Mucosa of gallbladder (tissue), 1 donor: ENCODE results near the gene NCAPD3. TPM values are rescaled to one million over a fixed set of nuclear protein-coding genes. Genes with fewer than 3 reads are reported as not detected.
"Not testable (repeated sequence)": the region's sequence is repeated elsewhere in the genome, so short reads cannot be mapped to it uniquely, and the experiment has no call there.

Experiments used
- DNase-seq: peaks from one replicate; pipeline ENCODE4 v3.0.0-alpha.2; 2020; ENCODE audit warnings: low spot score
- total RNA-seq: library from RNA; stranded (reverse); gene quantifications from one replicate; pipeline ENCODE4 v1.2.1, GENCODE V29; 2021
- donor health status: DM: no; HTN: no; CAD: no.

NCAPD3 gene
- total RNA-seq, 1 donor from 2014 or later = 14.7 TPM

- DNase-seq = peak; percentile 27
Observed at GRCh38 chr11:134224710-134225664, 1.2 kb upstream of the NCAPD3 start.

GRCh38 chr11:134223121-134223520, 646 bp downstream of the NCAPD3 start:
- no peak for DNase-seq

- DNase-seq = no peak
Observed at GRCh38 chr11:134216816-134217215, 7.0 kb downstream of the NCAPD3 start.

GRCh38 chr11:134215836-134216235, 7.9 kb downstream of the NCAPD3 start:
- DNase-seq = no peak

GRCh38 chr11:134207538-134208239, 16.1 kb downstream of the NCAPD3 start:
- no peak for DNase-seq

DNA sequence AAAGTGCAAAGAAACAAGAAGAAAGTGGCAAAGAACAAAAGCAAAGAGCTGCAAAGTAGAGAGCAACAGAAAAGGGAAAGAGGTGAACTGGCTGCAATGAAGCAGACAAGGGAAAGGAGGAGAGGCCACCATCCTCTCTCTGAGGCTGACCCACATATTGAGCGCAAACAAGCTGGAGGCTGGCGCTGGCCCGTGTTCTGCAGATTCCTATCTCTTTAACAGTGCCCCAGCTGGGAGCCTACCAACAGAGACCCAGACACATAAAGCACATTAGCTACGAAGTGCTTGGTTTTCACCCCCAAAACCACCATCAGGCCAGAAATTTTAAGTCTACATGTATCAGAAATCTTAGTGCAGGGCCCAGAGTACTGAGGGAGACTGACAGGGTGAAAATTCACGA, 17.6 kb downstream of the NCAPD3 start:
- no peak for DNase-seq

DNA sequence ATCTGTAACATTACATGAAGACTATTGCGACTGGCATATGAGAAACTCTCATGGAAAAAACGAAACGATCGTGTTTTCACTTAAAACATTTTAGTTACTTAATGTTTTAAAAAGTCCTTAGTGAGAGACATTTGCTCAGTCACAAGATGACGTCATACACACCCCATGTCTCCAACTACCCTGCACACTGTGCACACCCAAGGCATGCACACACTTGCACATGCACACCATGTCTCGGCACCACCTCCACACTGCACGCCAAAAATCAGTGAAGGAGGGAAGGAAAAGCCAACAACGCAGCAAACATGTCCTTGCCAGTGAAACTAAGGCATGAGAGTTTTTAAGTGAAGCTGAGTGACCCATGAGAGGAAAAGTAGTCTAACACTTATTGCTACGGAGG, 18.0 kb downstream of the NCAPD3 start:
- no peak for DNase-seq

DNA sequence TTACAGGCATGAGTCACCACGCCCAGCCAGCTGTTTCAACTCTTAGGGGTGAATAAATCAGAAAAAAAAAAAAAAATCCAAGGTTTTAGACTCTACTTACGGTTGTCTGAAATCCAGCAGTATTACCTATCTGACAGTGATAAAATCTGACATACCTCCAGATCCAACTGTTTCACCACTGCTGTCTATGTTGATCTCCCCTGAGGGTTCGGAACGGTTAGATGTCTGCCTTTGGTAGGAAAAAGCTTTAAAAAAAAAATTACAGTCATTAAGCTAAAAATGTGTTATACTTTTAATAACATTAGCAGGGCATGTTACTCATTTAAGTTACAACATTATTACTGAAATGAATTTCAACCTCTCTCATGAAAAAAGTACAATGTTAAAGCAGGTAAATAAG, 21.1 kb downstream of the NCAPD3 start:
- DNase-seq = no peak

- DNase-seq = no peak
Observed at GRCh38 chr11:134200688-134201087, 23.1 kb downstream of the NCAPD3 start.

DNA sequence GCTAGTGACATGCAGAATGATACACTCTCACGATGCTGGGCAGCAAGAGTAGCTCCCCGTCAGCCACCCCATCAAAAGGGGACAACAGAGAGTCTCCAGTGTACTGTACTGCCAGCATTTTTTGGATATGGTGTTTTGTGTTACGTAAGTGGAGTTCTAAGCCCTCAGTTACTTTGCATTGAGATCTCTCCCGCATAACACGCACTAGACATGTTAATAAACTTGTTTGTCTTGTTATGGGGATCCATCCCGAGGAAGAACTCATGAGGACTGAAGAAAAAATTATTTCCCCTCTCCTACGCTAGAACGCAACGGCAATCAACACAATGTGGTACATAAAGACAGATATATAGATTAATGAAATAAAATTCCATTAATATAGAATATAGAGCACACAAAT, 24.2 kb downstream of the NCAPD3 start:
- no peak for DNase-seq

DNA sequence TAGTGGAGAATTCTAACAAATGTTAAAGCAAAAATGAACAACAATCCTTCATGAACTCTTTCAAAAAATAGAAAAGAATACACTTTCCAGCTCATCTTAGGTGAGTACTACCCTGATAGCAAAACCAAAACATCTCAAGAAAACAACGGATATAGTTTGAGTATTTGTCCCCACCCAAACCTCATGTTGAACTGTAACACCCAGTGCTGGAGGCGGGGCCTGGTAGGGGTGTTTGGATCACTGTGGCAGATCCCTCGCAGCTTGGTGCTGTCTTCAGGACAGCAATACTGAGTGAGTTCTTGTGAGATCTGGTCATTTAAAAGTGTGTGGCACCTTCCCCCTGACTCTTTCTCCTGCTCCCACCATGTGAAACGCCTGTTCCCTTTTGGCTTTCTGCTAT, 27.0 kb downstream of the NCAPD3 start:
- no peak for DNase-seq

- DNase-seq = not testable (repeated sequence)
Observed at GRCh38 chr11:134188092-134188491, 35.7 kb downstream of the NCAPD3 start.

- no peak for DNase-seq
Observed at GRCh38 chr11:134181707-134182106, 42.1 kb downstream of the NCAPD3 start.

DNA sequence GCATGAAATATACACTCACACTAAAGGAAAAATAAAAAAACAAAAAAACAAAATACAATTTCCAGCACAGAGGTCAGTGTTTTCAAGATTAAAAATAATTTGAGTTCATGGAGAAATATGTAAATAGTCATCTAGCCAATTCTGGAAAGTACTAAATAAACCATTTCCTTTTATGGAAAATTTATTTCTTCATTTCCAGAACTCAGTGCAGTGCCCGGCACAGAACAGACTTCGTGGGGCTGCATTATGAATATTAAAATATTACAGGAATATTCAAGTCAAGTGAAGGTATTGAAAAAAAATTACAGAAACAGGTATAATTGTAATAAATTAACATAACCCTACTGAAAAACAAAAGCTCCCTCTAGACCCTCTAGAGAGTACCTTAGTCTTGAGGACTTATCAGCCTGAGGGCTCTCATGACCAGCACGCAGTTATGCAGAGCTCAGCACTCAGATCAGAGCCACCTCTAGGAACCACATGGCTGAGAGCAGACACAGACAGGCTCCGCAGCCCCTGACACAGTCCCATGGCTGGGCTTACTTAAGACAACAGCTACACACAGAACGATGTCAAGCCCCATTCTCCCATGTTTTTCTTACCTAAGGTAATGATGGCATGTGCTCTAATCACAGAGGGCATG, 45.6 kb downstream of the NCAPD3 start:
- DNase-seq = no peak

DNA sequence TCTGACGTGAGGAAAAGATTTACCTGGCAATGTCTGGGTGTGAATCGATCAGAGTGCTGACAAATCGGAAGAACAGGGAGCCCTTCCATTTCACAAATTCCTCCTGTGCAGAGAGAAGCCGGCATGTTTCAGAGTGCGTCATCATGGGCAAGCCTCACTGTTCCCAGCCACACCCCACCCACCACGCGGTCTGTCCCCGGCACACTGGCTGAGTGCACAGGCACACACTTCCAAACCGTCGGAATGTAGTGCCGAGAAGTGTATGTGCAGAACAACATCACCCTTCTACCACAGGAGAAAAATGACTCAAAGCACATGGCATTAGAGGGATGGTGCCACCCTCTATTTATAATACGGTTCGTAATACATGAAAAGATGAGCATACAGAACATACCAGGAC, 47.5 kb downstream of the NCAPD3 start:
- no peak for DNase-seq

GRCh38 chr11:134173296-134173695, 50.5 kb downstream of the NCAPD3 start:
- DNase-seq = no peak

DNA sequence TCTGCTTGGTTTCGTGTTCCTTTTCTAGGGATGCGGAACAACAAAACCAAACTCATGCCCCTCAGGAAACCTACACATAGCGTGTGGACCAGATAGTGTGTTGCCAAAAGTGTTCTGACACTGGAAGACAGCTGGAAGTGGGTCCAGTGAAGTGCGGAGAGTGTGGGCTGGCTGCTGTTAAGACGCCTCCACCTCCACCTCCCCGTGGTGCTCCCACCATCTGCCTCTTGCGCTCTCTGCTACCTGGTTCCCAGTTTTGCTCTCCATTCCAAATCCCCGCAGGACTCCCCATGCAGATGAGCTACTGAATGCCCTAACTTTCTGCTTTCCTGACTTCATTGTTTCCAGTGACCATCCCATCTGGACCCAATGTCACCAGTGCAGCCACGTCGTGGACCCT, 51.8 kb downstream of the NCAPD3 start:
- no peak for DNase-seq

DNA sequence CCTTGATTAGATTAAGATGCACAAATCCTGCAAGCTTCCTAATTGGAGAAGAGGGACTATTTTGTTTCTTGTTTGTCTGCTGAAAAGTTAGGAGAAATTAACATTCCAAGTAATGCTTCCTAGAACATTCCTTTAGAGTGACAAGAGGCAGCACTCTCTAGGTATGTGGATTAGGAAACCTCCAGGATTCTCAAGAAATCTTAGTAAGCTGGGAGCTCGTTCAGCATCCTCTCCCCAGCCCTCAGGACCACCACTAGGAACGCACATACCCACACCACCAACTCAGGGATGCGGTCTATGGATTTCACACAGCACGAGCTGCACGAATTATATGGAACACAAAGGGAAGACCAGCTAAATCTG, 52.9 kb downstream of the NCAPD3 start:
- DNase-seq = no peak

DNA sequence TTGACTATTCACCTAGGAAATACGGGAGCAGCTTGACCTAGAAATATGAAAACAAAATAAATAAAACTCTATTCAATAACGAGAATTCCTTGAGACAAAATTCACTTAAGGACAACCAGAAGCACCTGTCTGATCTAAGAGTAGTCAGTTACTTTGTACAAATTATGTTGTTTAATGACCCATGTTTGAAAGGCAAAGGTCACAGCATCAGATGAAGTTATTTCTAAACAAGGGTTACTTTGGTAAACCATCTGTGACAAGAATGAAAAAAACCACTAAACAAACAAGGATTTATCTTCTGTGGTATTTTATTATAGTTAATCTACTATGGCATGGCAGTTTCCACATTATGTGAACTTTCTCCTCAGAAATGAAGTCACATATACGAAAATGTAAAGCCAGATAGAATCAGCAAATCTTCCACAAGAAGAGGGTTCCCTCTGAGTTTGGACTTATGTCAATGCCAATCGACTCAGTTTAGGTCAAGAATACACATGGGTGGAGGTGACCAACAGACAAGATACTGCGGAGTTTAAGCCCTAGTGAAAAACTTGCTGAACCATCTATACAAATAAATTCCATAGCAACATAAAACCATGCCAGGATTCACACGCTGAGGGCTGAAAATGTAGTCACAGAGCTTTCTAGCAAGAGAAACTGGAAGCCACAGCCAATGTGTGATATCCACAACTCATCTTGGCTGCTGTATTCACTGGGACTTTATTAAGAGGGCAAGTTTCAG, 53.4 kb downstream of the NCAPD3 start:
- DNase-seq = no peak

- DNase-seq = no peak
Observed at GRCh38 chr11:134164490-134165370, 59.0 kb downstream of the NCAPD3 start.

GRCh38 chr11:134159652-134160051, 64.1 kb downstream of the NCAPD3 start:
- no peak for DNase-seq
